ENCODE data around the gene SPRR2E.

- TF ChIP-seq EP300 (IDR thresholded peaks at IDR 0.05; ENCODE audit: borderline replicate concordance) (peak; percentile 87), RAD21 (IDR thresholded peaks at IDR 0.05; ENCODE audit: low read depth) (peak; percentile 34; the same call in 1 of the 2 replicates), CEBPB (IDR thresholded peaks at IDR 0.05) (no peak; the same call in 1 of the 2 replicates), REST (IDR thresholded peaks at IDR 0.05; ENCODE audit: low read depth) (no peak), TAF1 (IDR thresholded peaks at IDR 0.05; ENCODE audit: low read depth) (no peak), YY1 (IDR thresholded peaks at IDR 0.05; ENCODE audit: low read depth) (peak; percentile 80), EGR1 (IDR thresholded peaks at IDR 0.05) (no peak)
Observed at GRCh38 chr1:153122831-153123421, 28.6 kb upstream of the SPRR2E start.
